Pons (tissue), 1 donor: Measurements from ENCODE around the gene CCDC28B.

Experiments
- DNase-seq: peaks from one replicate; pipeline ENCODE4 v3.0.0-alpha.2; 2016; ENCODE audit warnings: low spot score

CCDC28B gene

GRCh38 chr1:32195531-32195930, 4.9 kb upstream of the CCDC28B start:
- DNase-seq, result no peak

GRCh38 chr1:32195972-32196823, 4.2 kb upstream of the CCDC28B start:
- DNase-seq, result no peak

GRCh38 chr1:32197074-32197473, 3.3 kb upstream of the CCDC28B start:
- no peak for DNase-seq

GRCh38 chr1:32197837-32198236, 2.6 kb upstream of the CCDC28B start:
- DNase-seq, result no peak

GRCh38 chr1:32198237-32199042, 2.0 kb upstream of the CCDC28B start:
- no peak for DNase-seq

GRCh38 chr1:32199043-32199716, 1.2 kb upstream of the CCDC28B start:
- no peak for DNase-seq

- DNase-seq, result no peak
Observed at GRCh38 chr1:32199717-32200072, 700 bp upstream of the CCDC28B start.

- DNase-seq, result no peak
Observed at GRCh38 chr1:32201011-32201855, 838 bp downstream of the CCDC28B start.

- DNase-seq, result no peak
Observed at GRCh38 chr1:32204943-32205361, 4.6 kb downstream of the CCDC28B start.

- DNase-seq, result peak; percentile 76
Observed at GRCh38 chr1:32205401-32206370, 5.3 kb downstream of the CCDC28B start, which contains the start of gene IQCC. Gene IQCC (plus strand): TSS chr1:32205671. CDS start chr1:32205682, 11 bp downstream.

GRCh38 chr1:32208469-32208868, 8.1 kb downstream of the CCDC28B start:
- DNase-seq, result no peak

GRCh38 chr1:32208891-32209328, 8.5 kb downstream of the CCDC28B start, which contains the start of gene DCDC2B:
Gene DCDC2B (plus strand): TSS chr1:32209089. CDS start chr1:32209094, 5 bp downstream.
- DNase-seq, result no peak

- peak; percentile 74 for DNase-seq
Observed at GRCh38 chr1:32215629-32216480, 15.5 kb downstream of the CCDC28B start.

GRCh38 chr1:32216566-32216965, 16.2 kb downstream of the CCDC28B start:
- DNase-seq, result no peak

- no peak for DNase-seq
Observed at GRCh38 chr1:32219022-32219421, 18.6 kb downstream of the CCDC28B start.

- no peak for DNase-seq
Observed at GRCh38 chr1:32220746-32221580, 20.6 kb downstream of the CCDC28B start.

GRCh38 chr1:32221581-32221979, 21.2 kb downstream of the CCDC28B start:
- no peak for DNase-seq
